Right lobe of liver (tissue), 4 donors: ENCODE data around the gene CMBL.
"Not testable (repeated sequence)": the region's sequence is repeated elsewhere in the genome, so short reads cannot be mapped to it uniquely, and the experiment has no call there.

Experiments used
- CTCF ChIP-seq, 4 donors: fragments of 200-600 bp in 3 of 4; fragments of 450-650 bp in 1 of 4; IDR thresholded peaks; one replicate each; pipeline versions ENCODE4 v1.5.1 to v1.8.0; 2016 to 2022; ENCODE audit warnings: antibody characterized with exemption in 4 of 4, mild to moderate bottlenecking in 2 of 4
- POLR2A ChIP-seq: fragments of 450-650 bp; IDR thresholded peaks from one replicate; pipeline ENCODE4 v1.6.1; 2017; ENCODE audit warnings: antibody characterized with exemption, mild to moderate bottlenecking
- donor health status: DM: no; HTN: no; CAD: no.
- donor health status: DM: no; HTN: no; CAD: no.
- donor health status: DM: no; HTN: yes; CAD: no.

- TF ChIP-seq CTCF (IDR thresholded peaks at IDR 0.05); POLR2A: not testable (repeated sequence)
Observed at GRCh38 chr5:10310835-10311570, 3.3 kb upstream of the CMBL start.
